Activated effector memory CD4-positive, alpha-beta T cell treated with anti-CD3 and anti-CD28 coated beads, Interleukin-2, amount 50 U/mL, for 16 hours (primary cell): ENCODE data around the gene FOXP4.
A peak's percentile ranks its signal among the peaks of the same experiment; 100 is the strongest.

Source experiments
- DNase-seq: peaks from one replicate; pipeline ENCODE4 v3.0.0-alpha.2; 2020

FOXP4 gene

GRCh38 chr6:41523915-41524633, 22.1 kb upstream of the FOXP4 start:
- DNase-seq: no peak

GRCh38 chr6:41524634-41525011, 21.6 kb upstream of the FOXP4 start:
- no peak for DNase-seq

GRCh38 chr6:41527721-41528408, 18.3 kb upstream of the FOXP4 start:
- DNase-seq: no peak

GRCh38 chr6:41528409-41528963, 17.7 kb upstream of the FOXP4 start:
- DNase-seq: no peak

- no peak for DNase-seq
Measured at GRCh38 chr6:41529049-41529448, 17.1 kb upstream of the FOXP4 start.

GRCh38 chr6:41529970-41530369, 16.2 kb upstream of the FOXP4 start:
- no peak for DNase-seq

GRCh38 chr6:41530476-41530875, 15.7 kb upstream of the FOXP4 start:
- no peak for DNase-seq

- DNase-seq: no peak
Measured at GRCh38 chr6:41531016-41531415, 15.2 kb upstream of the FOXP4 start.

GRCh38 chr6:41531591-41532582, 14.3 kb upstream of the FOXP4 start:
- DNase-seq: peak; percentile 89

GRCh38 chr6:41535766-41536165, 10.4 kb upstream of the FOXP4 start:
- DNase-seq: no peak

GRCh38 chr6:41536795-41537758, 9.1 kb upstream of the FOXP4 start:
- no peak for DNase-seq

- DNase-seq: no peak
Measured at GRCh38 chr6:41538556-41539182, 7.5 kb upstream of the FOXP4 start.

GRCh38 chr6:41539204-41539603, 7.0 kb upstream of the FOXP4 start:
- DNase-seq: no peak

GRCh38 chr6:41541364-41541763, 4.8 kb upstream of the FOXP4 start:
- no peak for DNase-seq

- no peak for DNase-seq
Measured at GRCh38 chr6:41543087-41543486, 3.1 kb upstream of the FOXP4 start.

- DNase-seq: peak; percentile 64
Measured at GRCh38 chr6:41545247-41545702, 906 bp upstream of the FOXP4 start.

GRCh38 chr6:41546475-41546865, 289 bp downstream of the FOXP4 start:
- DNase-seq: no peak

GRCh38 chr6:41546866-41547798, 951 bp downstream of the FOXP4 start:
- peak; percentile 70 for DNase-seq

GRCh38 chr6:41547799-41548097, 1.6 kb downstream of the FOXP4 start:
- DNase-seq: peak; percentile 64

- peak; percentile 83 for DNase-seq
Measured at GRCh38 chr6:41548098-41548840, 2.1 kb downstream of the FOXP4 start.
